IPS-15b (cell line): Measurements from ENCODE around the gene GAN.

Experiments used
- H3K27me3 ChIP-seq: one replicate; pipeline ENCODE4 v1.6.1; 2013; ENCODE audit warnings: low read length; ENCODE audit not compliant: control insufficient read depth, insufficient read depth
- H3K36me3 ChIP-seq: one replicate; pipeline ENCODE4 v1.6.1; 2013; ENCODE audit warnings: low read length; ENCODE audit not compliant: control insufficient read depth, insufficient read depth
- H3K4me1 ChIP-seq: one replicate; pipeline ENCODE4 v1.6.1; 2013; ENCODE audit warnings: mild to moderate bottlenecking, low read length; ENCODE audit not compliant: control insufficient read depth, insufficient read depth
- H3K4me3 ChIP-seq: one replicate; pipeline ENCODE4 v1.5.1; 2013; ENCODE audit warnings: low read depth, low read length
- H3K9ac ChIP-seq: one replicate; pipeline ENCODE4 v1.6.1; 2013; ENCODE audit warnings: low read depth, mild to moderate bottlenecking, low read length
- H3K9me3 ChIP-seq: one replicate; pipeline ENCODE4 v1.6.1; 2013; ENCODE audit warnings: mild to moderate bottlenecking, low read length; ENCODE audit not compliant: control insufficient read depth, insufficient read depth

GAN gene

DNA sequence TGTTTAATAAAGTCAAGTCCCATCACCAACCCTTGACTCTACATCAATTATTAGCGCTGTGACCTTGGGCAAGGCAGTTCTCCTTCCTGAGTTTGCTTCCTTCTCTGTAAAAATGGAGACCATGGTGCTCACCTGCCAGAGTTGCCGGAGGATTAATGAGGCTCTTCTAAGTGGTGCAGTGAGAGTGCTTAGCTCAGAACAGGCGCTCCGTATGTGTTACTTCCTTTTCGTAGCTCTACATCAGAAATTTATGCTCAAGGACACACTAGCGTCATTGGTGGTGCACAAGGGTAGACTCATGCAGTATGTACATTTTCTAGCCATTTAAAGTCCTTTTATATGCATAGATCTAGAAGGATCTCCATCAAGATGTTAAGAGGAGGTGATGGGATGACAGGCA, 112.5 kb downstream of the GAN start:
- Histone ChIP-seq H3K4me1 (no peaks in the 10 kb centered on the region), H3K27me3 (no peaks in the 10 kb centered on the region), H3K9ac (no peak overlapping the region), H3K4me3 (no peak overlapping the region), H3K9me3 (no peaks in the 10 kb centered on the region), H3K36me3 (no peaks in the 10 kb centered on the region)

DNA sequence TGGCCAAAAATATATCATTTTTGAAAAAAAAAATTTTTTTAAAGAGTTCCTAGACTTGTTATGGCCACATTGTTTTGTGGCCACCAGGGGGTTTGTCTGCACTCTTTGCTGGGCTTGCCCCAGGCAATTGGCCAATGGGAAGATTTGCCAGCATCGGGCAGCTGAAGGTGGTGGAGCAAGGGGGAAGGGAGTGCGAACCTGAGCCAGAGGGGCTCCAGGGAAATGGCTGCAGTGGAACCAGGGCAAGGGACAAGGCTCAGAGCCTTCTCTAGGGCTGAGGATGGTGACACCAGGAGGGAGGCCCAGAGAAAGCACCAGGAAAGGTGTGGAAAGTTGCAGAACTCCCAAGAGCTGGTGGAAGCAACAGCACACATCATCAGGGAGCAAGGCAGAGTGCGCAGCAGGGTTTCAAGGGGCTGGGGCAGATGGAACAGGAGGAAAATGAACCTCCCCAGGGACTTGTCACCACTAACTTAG, 114.3 kb downstream of the GAN start:
- Histone ChIP-seq H3K9me3 (no peaks in the 10 kb centered on the region), H3K27me3 (no peaks in the 10 kb centered on the region), H3K4me3 (no peak overlapping the region), H3K9ac (peak overlapping the region; percentile 60), H3K36me3 (no peaks in the 10 kb centered on the region), H3K4me1 (peaks cover 4% of the 10 kb centered on the region)

DNA sequence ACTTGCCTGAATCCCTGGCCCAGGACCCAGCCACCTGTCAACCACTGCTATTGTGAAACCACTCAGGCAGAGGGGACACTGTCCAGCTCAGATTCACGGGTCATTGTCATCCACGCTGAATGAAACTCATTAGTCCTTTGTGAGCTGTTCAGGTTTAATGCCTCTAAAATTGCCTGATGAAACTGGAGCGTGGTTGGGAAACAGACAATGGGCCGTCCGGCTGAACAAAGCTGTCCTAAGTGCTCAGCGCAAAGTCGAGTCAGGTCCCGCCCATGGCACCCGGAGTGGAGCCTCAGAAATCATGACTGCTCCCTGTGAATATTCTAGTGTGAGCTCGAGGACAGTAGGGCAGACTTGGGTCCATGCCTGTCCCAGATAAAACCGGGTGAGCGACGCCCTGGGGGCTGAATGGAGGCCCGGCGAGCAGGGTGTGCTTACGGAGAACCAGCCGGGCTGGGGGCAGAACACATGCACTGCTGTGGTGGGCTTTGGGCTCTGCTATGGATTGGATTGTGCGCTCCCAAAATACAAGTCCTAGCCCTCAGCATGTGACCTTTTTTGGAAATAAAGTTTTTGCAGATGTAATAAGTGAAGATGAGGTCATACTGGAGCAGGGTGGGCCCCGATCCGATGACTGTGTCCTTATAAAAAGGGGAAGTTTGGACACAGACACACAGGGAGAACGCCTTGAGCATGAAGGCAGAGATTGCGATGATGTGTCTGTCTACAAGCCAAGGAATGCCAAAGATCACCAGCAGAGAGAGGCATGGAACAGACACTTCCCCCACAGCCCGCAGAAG, 117.0 kb downstream of the GAN start:
- Histone ChIP-seq H3K9me3 (no peaks in the 10 kb centered on the region), H3K9ac (no peak overlapping the region), H3K4me3 (no peak overlapping the region), H3K27me3 (no peaks in the 10 kb centered on the region), H3K36me3 (no peaks in the 10 kb centered on the region), H3K4me1 (peaks cover 4% of the 10 kb centered on the region)

DNA sequence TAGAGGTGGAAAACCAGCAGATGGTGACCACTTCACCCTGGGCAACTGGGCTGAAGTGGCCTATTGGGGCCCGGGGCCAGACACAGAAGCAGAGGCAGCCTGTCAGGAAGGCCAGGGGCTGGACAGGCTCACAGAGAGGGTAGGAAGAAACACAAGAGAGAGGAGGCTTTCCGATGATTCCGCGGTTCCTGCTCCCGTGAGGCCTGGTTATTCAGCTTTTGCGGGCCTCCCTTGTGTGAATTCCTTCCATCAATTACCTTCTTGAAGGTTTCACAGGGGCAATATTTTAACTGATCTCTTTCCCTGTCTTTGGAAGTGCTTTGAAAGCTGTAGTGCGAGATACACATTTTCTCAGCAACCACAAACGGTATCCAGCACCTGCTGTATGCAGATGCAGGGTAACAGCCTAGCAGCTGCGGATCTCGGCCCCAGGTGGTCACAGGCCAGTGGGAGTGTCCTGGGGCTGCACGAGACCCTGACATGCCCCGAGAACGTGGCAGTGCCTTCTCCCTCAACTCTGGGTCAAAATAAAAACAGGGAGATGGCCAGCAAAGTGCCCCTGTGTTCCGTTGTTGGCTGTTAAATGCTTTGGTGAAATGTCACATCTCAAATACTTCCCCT, 118.3 kb downstream of the GAN start:
- no peak overlapping the region for H3K4me3 ChIP-seq
- H3K36me3 ChIP-seq = no peaks in the 10 kb centered on the region
- H3K9me3 ChIP-seq = no peaks in the 10 kb centered on the region
- no peak overlapping the region for H3K9ac ChIP-seq
- H3K4me1 ChIP-seq = peaks cover 4% of the 10 kb centered on the region
- no peaks in the 10 kb centered on the region for H3K27me3 ChIP-seq

DNA sequence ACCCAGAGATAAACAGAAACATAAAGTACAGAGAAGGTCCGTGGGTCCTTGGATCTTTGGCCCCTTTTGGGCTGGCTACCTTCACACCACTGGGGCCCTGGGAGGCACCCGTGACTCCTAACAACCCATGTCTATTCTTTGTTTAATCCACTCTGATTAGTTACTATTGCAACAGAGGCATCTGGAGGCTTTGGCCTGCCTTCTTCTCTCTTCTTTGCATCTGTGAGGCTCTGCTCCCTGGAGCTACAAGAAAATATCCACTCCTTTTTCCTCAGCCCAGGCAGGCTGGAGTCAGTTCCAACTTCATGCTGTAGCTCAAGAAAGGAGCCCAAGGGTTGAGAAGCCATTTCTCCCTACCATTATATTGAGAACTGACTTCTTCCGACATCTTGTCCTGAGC, 120.3 kb downstream of the GAN start:
- H3K27me3 ChIP-seq = no peaks in the 10 kb centered on the region
- no peak overlapping the region for H3K9ac ChIP-seq
- H3K4me3 ChIP-seq = no peak overlapping the region
- no peaks in the 10 kb centered on the region for H3K9me3 ChIP-seq
- H3K36me3 ChIP-seq = no peaks in the 10 kb centered on the region
- peaks cover 4% of the 10 kb centered on the region for H3K4me1 ChIP-seq

DNA sequence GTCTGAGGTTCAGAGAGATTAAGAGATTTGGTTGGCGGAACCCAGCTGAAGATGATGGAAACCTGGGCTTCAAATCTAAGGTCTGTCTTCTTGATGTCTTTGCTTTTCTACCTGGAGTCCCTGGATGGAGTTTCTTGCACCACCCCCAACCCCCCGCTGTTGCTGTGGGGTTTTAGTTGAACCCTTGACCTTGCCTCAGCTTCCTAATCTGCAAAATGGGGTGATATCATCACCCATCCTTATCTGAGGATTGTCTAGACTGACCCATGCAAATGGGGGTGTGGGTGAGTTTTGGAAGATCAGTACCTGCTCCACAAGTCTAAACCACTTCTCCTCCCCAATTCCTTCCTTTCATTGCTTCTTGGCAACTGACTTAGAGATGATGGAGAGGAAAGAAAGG, 120.8 kb downstream of the GAN start:
- no peaks in the 10 kb centered on the region for H3K9me3 ChIP-seq
- peaks cover 4% of the 10 kb centered on the region for H3K4me1 ChIP-seq
- no peaks in the 10 kb centered on the region for H3K36me3 ChIP-seq
- H3K4me3 ChIP-seq = no peak overlapping the region
- H3K9ac ChIP-seq = no peak overlapping the region
- no peaks in the 10 kb centered on the region for H3K27me3 ChIP-seq

DNA sequence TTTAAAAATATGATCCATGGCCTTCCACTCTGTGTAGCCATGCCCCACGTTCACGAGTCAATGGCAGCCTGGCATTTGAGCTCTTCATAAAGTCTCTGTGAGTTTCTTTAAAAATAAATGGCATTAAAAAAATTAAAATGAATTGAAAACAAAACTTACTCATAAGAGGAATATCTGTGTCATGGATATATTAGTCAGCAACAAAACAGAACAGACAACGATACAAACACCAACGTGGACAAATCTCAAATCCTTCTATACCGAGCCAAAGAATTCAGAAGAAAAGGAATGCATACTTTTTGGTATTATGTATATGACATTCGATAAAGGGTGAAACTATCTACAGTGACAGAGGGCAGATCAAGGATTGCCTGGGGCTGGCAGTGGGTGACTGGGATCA, 121.6 kb downstream of the GAN start:
- Histone ChIP-seq H3K9ac (no peak overlapping the region), H3K36me3 (no peaks in the 10 kb centered on the region), H3K4me1 (peaks cover 4% of the 10 kb centered on the region), H3K9me3 (no peaks in the 10 kb centered on the region), H3K27me3 (no peaks in the 10 kb centered on the region), H3K4me3 (no peak overlapping the region)

DNA sequence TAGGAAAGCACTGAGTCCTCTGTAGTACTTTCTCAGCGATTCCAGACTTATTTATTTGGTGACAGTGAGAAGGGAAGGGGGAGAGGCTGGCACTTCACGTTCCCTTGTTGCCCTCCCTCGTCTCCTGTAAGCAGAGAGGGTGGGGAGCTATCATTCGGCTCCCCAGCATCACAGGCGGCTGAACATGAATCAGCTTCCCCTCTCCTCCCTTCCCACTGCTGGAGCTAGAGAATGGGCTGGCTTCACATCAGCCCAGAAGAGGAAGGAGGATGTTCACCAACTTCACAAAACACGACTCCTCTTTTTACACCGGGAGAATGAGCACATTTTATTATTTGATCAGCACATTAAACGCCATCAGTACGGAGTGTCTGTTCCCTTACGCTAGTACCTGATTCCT, 123.1 kb downstream of the GAN start:
- Histone ChIP-seq H3K4me1 (peaks cover 3% of the 10 kb centered on the region), H3K27me3 (peaks cover 3% of the 10 kb centered on the region), H3K9me3 (no peaks in the 10 kb centered on the region), H3K4me3 (no peak overlapping the region), H3K9ac (no peak overlapping the region), H3K36me3 (no peaks in the 10 kb centered on the region)
